SK-N-SH (cell line): ENCODE measurements around the gene TEX9. TPM values are rescaled to one million over a fixed set of nuclear protein-coding genes. Genes with fewer than 3 reads are reported as not detected.

Source experiments
- CTCF ChIA-PET: fragments of 300-600, 350-600 bp; formaldehyde crosslinking; extraction: SDS; loops from one replicate; lab custom pipeline; 2021; lab: Yijun Ruan, JAX
- POLR2A ChIA-PET: fragments of 350-600 bp; sonication (Branson Sonifier 250); formaldehyde crosslinking; extraction: SDS; loops from one replicate; lab custom pipeline; 2020; ENCODE audit warnings: antibody characterized with exemption, inconsistent platforms; lab: Yijun Ruan, JAX
- DNase-seq: peaks from one replicate; pipeline ENCODE4 v3.0.0; 2012
- H2AFZ ChIP-seq: fragments of 200-600 bp; sonication (generic); 2 replicates; pipeline ENCODE4 v1.8.1; 2016; ENCODE audit warnings: antibody characterized with exemption, mild to moderate bottlenecking, low read depth
- H3F3A ChIP-seq: fragments of 200-600 bp; sonication (generic); replicated peaks from 2 replicates; pipeline ENCODE3; 2016; ENCODE audit warnings: antibody characterized with exemption, mild to moderate bottlenecking; ENCODE audit not compliant: insufficient read depth
- H3K27ac ChIP-seq, 2 experiments: fragments of 200-500 bp in 1 of 2; fragments of 200-600 bp in 1 of 2; sonication (Bioruptor generic) in 1 of 2; sonication (generic), shearing (Covaris generic) in 1 of 2; 2 replicates each; pipeline versions ENCODE4 v1.5.1 to v1.6.1; 2014 to 2016; ENCODE audit warnings: low read depth in 2 of 2, inconsistent platforms in 1 of 2, low read length in 1 of 2, mild to moderate bottlenecking in 1 of 2, mixed read lengths in 1 of 2
- H3K27me3 ChIP-seq: fragments of 200-600 bp; sonication (generic), shearing (Covaris generic); 2 replicates; pipeline ENCODE4 v1.6.1; 2016; ENCODE audit warnings: mixed run types; ENCODE audit not compliant: insufficient read depth
- H3K36me3 ChIP-seq, 2 experiments: fragments of 200-500 bp in 1 of 2; fragments of 200-600 bp in 1 of 2; sonication (Bioruptor generic) in 1 of 2; sonication (generic) in 1 of 2; replicated peaks in 1 of 2; 2 replicates each; pipeline versions ENCODE3 to v1.5.1; 2014 to 2016; ENCODE audit warnings: low read length in 1 of 2, mild to moderate bottlenecking in 1 of 2; ENCODE audit not compliant: insufficient read depth in 2 of 2, control insufficient read depth in 1 of 2
- H3K4me1 ChIP-seq, 2 experiments: fragments of 200-500 bp in 1 of 2; fragments of 200-600 bp in 1 of 2; sonication (Bioruptor generic) in 1 of 2; sonication (generic), shearing (Covaris generic) in 1 of 2; 2 replicates each; pipeline versions ENCODE4 v1.5.1 to v1.6.1; 2014 to 2016; ENCODE audit warnings: low read depth in 1 of 2, low read length in 1 of 2, mixed run types in 1 of 2; ENCODE audit not compliant: insufficient read depth in 2 of 2, control insufficient read depth in 1 of 2
- H3K4me2 ChIP-seq: fragments of 200-600 bp; sonication (generic), shearing (Covaris generic); 2 replicates; pipeline ENCODE4 v1.6.1; 2017; ENCODE audit warnings: mixed run types
- H3K4me3 ChIP-seq, 2 experiments: fragments of 200-500 bp in 1 of 2; fragments of 200-600 bp in 1 of 2; sonication (Bioruptor generic) in 1 of 2; sonication (generic), shearing (Covaris generic) in 1 of 2; 2 replicates each; pipeline versions ENCODE4 v1.5.1 to v1.8.1; 2014 to 2016; ENCODE audit warnings: low read depth in 2 of 2, inconsistent platforms in 1 of 2, low read length in 1 of 2, mild to moderate bottlenecking in 1 of 2, mixed read lengths in 1 of 2, moderate library complexity in 1 of 2
- H3K79me2 ChIP-seq: fragments of 200-600 bp; sonication (generic); 2 replicates; pipeline ENCODE4 v1.8.1; 2017; ENCODE audit warnings: mild to moderate bottlenecking; ENCODE audit not compliant: insufficient read depth
- H3K9ac ChIP-seq: fragments of 200-600 bp; sonication (generic); 2 replicates; pipeline ENCODE4 v1.6.1; 2017; ENCODE audit warnings: mixed run types
- H3K9me2 ChIP-seq: fragments of 200-600 bp; sonication (generic); 2 replicates; pipeline ENCODE4 v1.6.1; 2017; ENCODE audit warnings: mixed run types
- H3K9me3 ChIP-seq: fragments of 200-600 bp; sonication (generic); 2 replicates; pipeline ENCODE4 v1.6.1; 2017; ENCODE audit warnings: mixed run types, mild to moderate bottlenecking, moderate library complexity
- H4K20me1 ChIP-seq: fragments of 200-600 bp; sonication (generic); 2 replicates; pipeline ENCODE4 v1.6.1; 2017; ENCODE audit warnings: mild to moderate bottlenecking, mixed run types; ENCODE audit not compliant: insufficient read depth
- CHD2 ChIP-seq: fragments of 150-350 bp; IDR thresholded peaks from 2 replicates; pipeline ENCODE4 v1.6.1; 2018; ENCODE audit warnings: low read length; ENCODE audit not compliant: partially characterized antibody
- EZH2phosphoT487 ChIP-seq: fragments of 200-600 bp; sonication (generic); IDR thresholded peaks from 2 replicates; pipeline ENCODE4 v1.6.1; 2017; ENCODE audit warnings: low read depth, mixed run types, mild to moderate bottlenecking, antibody characterized with exemption, moderate library complexity, borderline replicate concordance
- FOSL2 ChIP-seq: IDR thresholded peaks from 2 replicates; pipeline ENCODE4 v1.4.0; 2012; ENCODE audit warnings: low read depth, mild to moderate bottlenecking, moderate library complexity, borderline replicate concordance
- FOXM1 ChIP-seq: IDR thresholded peaks from 2 replicates; pipeline ENCODE4 v1.4.0; 2012; ENCODE audit warnings: low read depth, mild to moderate bottlenecking
- GATA2 ChIP-seq: sonication (generic); formaldehyde crosslinking; IDR thresholded peaks from 2 replicates; pipeline ENCODE4 v1.5.0; 2020; ENCODE audit warnings: mild to moderate bottlenecking, missing genetic modification reagents
- IRF3 ChIP-seq: fragments of 150-350 bp; IDR thresholded peaks from 2 replicates; pipeline ENCODE4 v1.6.1; 2016; ENCODE audit warnings: mild to moderate bottlenecking, low read depth, low read length
- JUND ChIP-seq: IDR thresholded peaks from 2 replicates; pipeline ENCODE4 v1.4.0; 2012
- MXI1 ChIP-seq: IDR thresholded peaks from 2 replicates; pipeline ENCODE4 v1.6.1; 2012; ENCODE audit warnings: mild to moderate bottlenecking, low read depth, low read length, improper control_type of control experiment
- NFIC ChIP-seq: IDR thresholded peaks from 2 replicates; pipeline ENCODE4 v1.4.0; 2012; ENCODE audit warnings: borderline replicate concordance
- NRF1 ChIP-seq: IDR thresholded peaks from 2 replicates; pipeline ENCODE4 v1.6.1; 2012; ENCODE audit warnings: low read depth, mild to moderate bottlenecking, low read length
- POLR2AphosphoS5 ChIP-seq: IDR thresholded peaks from 2 replicates; pipeline ENCODE4 v1.6.1; 2012; ENCODE audit warnings: low read depth, low read length
- SMC3 ChIP-seq: IDR thresholded peaks from 2 replicates; pipeline ENCODE4 v1.6.1; 2012; ENCODE audit warnings: low read depth, low read length, improper control_type of control experiment
- TCF12 ChIP-seq: IDR thresholded peaks from 2 replicates; pipeline ENCODE4 v1.4.0; 2012
- USF1 ChIP-seq: IDR thresholded peaks from 2 replicates; pipeline ENCODE4 v1.4.0; 2012; ENCODE audit warnings: low read depth, borderline replicate concordance
- USF2 ChIP-seq: fragments of 150-350 bp; IDR thresholded peaks from 2 replicates; pipeline ENCODE4 v1.6.1; 2017; ENCODE audit warnings: antibody characterized with exemption, low read length, low read depth, borderline replicate concordance
- ZBTB33 ChIP-seq: IDR thresholded peaks from 2 replicates; pipeline ENCODE4 v1.4.0; 2012; ENCODE audit warnings: low read depth, borderline replicate concordance
- WGBS: methylation state at CpG from one replicate; pipeline ENCODE4 v1.1.6; 2017; ENCODE audit warnings: low lambda C conversion rate; 5-methylcytosine and 5-hydroxymethylcytosine counted together
- polyA plus RNA-seq, 3 experiments: library from polyadenylated mRNA; depleted of rRNA; stranded (reverse); fragments of >200 nt; gene quantifications; 2 replicates each; pipeline ENCODE4 v1.2.3, GENCODE V29; 2012

The TEX9 gene
- polyA plus RNA-seq, 1 of the 3 experiments (the other 2 are of a cell fraction): 1.9 TPM

DNA sequence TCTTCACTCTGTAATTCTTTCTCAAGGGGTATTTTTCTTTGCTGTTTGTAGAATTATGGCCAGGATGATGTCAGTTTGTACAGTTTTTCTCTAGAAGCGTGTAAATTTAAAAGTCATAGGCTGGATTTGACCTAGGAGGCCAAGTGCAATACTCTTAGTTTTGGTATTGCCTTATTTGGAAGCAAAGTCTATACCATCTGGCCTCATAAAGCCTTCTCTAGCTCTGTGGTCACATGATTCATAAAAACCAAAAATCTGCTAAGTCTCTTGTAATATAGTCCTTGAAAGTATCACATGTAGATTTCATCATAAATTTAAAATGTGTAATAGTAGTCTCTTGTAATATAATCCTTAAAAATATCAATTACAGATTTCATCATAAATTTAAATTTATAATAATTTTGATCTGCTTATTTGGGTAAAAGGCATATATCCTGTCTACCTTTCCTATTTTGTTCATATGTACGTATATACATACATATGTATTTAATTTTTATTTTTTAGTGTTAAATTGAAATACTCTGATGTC, 25.6 kb downstream of the TEX9 start:
- ChIA-PET CTCF (no interaction called here), POLR2A (no interaction called here)
- 88% methylated on average over 2 of the region's 2 CpGs for WGBS
- Histone ChIP-seq H2AFZ (no peak overlapping the region), H3K9me2 (peaks cover 6% of the 10 kb centered on the region; the same call in 1 of the 2 replicates), H3K4me3 (no peak overlapping the region), H3K4me1 (no peaks in the 10 kb centered on the region), H3K36me3 (peaks cover 0 to 4% of the 10 kb centered on the region in 2 experiments), H3K9ac (no peak overlapping the region), H3K9me3 (no peaks in the 10 kb centered on the region), H3K27me3 (no peaks in the 10 kb centered on the region), H3K4me2 (no peak overlapping the region), H4K20me1 (no peaks in the 10 kb centered on the region), H3K27ac (no peak overlapping the region), H3F3A (no peaks in the 10 kb centered on the region), H3K79me2 (no peaks in the 10 kb centered on the region)
- no peak for TF ChIP-seq USF2
- no peak for TF ChIP-seq SMC3
- no peak for TF ChIP-seq USF1
- TF ChIP-seq NRF1: no peak
- no peak for TF ChIP-seq MXI1
- DNase-seq: no peak

DNA sequence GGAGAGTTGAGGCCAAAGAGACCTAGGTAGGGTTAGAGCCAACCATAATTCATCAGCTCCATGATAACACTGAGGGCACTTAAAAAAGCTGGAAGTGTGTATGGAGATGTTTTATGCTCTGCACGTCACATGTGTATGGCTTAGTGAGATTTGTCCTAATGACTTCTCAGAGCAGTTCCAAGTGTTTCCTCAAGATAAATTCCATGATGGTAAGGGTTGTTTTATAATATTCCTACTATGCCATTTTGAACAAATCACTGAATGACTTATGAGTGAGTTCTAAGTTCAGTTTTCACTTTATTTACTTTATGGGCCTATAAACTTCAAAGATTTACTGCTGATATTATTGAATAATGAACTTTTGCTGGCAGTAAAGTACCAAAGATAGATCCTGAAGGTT, 28.1 kb downstream of the TEX9 start:
- Histone ChIP-seq H3K9me3 (no peaks in the 10 kb centered on the region), H3K4me3 (no peak overlapping the region), H3K27me3 (no peaks in the 10 kb centered on the region), H3K4me1 (no peaks in the 10 kb centered on the region), H3K36me3 (peaks cover 0 to 4% of the 10 kb centered on the region in 2 experiments), H3K9me2 (peaks cover 6% of the 10 kb centered on the region; the same call in 1 of the 2 replicates), H3K4me2 (no peak overlapping the region), H3K79me2 (no peaks in the 10 kb centered on the region), H3K27ac (no peak overlapping the region), H4K20me1 (no peaks in the 10 kb centered on the region), H3F3A (no peaks in the 10 kb centered on the region), H3K9ac (no peak overlapping the region), H2AFZ (no peak overlapping the region)
- DNase-seq: no peak
- POLR2A ChIA-PET: no interaction called here
- CTCF ChIA-PET: no interaction called here
- TF ChIP-seq TCF12: no peak
- no peak for TF ChIP-seq CHD2
- no peak for TF ChIP-seq FOSL2
- TF ChIP-seq MXI1: no peak
- no peak for TF ChIP-seq FOXM1
- no peak for TF ChIP-seq NFIC
- no peak for TF ChIP-seq ZBTB33
- no peak for TF ChIP-seq EZH2phosphoT487
- no peak for TF ChIP-seq GATA2
- no peak for TF ChIP-seq USF2
- TF ChIP-seq JUND: no peak
- no peak for TF ChIP-seq IRF3
- TF ChIP-seq POLR2AphosphoS5: no peak
- 92% methylated on average over 1 of the region's 1 CpG for WGBS
